Ascending aorta (tissue), 2 donors: ENCODE data around the gene BST2. TPM values are rescaled to one million over a fixed set of nuclear protein-coding genes. Genes with fewer than 3 reads are reported as not detected.
A peak's percentile ranks its signal among the peaks of the same experiment; 100 is the strongest.

Experiments used
- DNase-seq, 2 donors: peaks; one replicate each; pipeline ENCODE4 v3.0.0-alpha.2; 2019; ENCODE audit warnings: low spot score in 2 of 2
- H3K27ac ChIP-seq, 2 donors: fragments of 200-600 bp; sonication (generic); one replicate each; pipeline ENCODE4 v1.5.1; 2016 to 2017; ENCODE audit warnings: mild to moderate bottlenecking in 1 of 2
- H3K27me3 ChIP-seq: fragments of 200-600 bp; sonication (generic); one replicate; pipeline ENCODE4 v1.5.1; 2017
- H3K36me3 ChIP-seq, 2 donors: fragments of 200-600 bp; sonication (generic); one replicate each; pipeline ENCODE4 v1.5.1; 2016
- H3K4me1 ChIP-seq, 2 donors: fragments of 200-600 bp; sonication (generic); one replicate each; pipeline ENCODE4 v1.5.1; 2016 to 2017; ENCODE audit warnings: mild to moderate bottlenecking in 1 of 2
- H3K4me3 ChIP-seq, 2 donors: fragments of 200-600 bp; sonication (generic); one replicate each; pipeline ENCODE4 v1.5.1; 2016 to 2017; ENCODE audit warnings: mild to moderate bottlenecking in 1 of 2
- H3K9me3 ChIP-seq, 2 donors: fragments of 200-600 bp; sonication (generic); one replicate each; pipeline ENCODE4 v1.5.1; 2016
- intact Hi-C: fragments of 100-400 bp; cut with DNase I; formaldehyde crosslinking; loops from one replicate; pipeline ENCODE4 v1.15.1; 2023
- total RNA-seq: library from RNA; depleted of rRNA; stranded (reverse); fragments of >200 nt; gene quantifications from one replicate; pipeline ENCODE4 v1.1.0, GENCODE V29; 2016
- TF ChIP-seq, protein P1 (sequence below), 3 experiments: fragments of 200-600 bp in 2 of 3; fragments of 450-650 bp in 1 of 3; sonication (generic) in 2 of 3; IDR thresholded peaks; one replicate each; pipeline ENCODE4 v1.5.1; 2016 to 2019; ENCODE audit warnings: antibody characterized with exemption in 3 of 3, mild to moderate bottlenecking in 1 of 3, moderate library complexity in 1 of 3

Gene BST2
- total RNA-seq, 1 donor from 2014 or later: 151 TPM

DNA sequence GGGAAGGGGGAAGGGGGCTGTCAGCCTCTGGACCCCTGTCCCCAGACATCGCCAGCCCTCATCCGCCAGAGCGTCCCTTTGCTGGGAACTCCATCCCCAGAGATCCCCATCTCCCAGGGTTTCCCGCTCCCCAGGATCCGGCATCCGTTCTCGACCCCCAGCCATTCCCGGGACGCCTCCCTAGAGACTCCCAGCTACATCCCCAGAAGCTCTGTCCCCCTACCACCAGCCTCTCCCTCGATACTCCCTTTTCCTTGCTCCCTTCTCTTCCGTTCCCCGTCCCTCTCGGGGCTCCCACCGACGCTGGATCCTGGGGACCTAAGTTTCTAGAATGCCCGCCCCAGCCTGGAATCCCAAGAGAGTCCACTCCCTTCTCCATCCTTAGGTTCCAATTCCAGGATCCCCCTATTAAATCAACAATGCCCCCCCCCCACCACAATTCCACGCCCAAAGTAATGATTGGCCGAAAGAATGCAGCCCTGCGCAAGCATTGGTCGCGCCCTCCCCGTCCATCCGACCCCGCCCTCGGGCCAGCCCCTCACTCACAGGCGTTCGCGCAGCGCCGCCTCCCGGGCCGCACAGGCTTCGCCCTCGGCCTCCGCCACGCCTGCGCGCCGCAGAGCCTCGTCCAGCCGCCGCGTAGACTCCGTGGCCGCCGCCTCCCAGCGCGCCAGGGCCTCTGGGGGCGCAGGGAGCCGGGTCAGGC is 14.6 kb downstream of the BST2 start:
- H3K4me1 ChIP-seq: peaks cover 4 to 6% of the 10 kb centered on the region in 2 donors
- H3K4me3 ChIP-seq: peak overlapping the region; percentile 45 to 71
- peak; percentile 67 to 96 for DNase-seq
- TF ChIP-seq, protein P1, sequence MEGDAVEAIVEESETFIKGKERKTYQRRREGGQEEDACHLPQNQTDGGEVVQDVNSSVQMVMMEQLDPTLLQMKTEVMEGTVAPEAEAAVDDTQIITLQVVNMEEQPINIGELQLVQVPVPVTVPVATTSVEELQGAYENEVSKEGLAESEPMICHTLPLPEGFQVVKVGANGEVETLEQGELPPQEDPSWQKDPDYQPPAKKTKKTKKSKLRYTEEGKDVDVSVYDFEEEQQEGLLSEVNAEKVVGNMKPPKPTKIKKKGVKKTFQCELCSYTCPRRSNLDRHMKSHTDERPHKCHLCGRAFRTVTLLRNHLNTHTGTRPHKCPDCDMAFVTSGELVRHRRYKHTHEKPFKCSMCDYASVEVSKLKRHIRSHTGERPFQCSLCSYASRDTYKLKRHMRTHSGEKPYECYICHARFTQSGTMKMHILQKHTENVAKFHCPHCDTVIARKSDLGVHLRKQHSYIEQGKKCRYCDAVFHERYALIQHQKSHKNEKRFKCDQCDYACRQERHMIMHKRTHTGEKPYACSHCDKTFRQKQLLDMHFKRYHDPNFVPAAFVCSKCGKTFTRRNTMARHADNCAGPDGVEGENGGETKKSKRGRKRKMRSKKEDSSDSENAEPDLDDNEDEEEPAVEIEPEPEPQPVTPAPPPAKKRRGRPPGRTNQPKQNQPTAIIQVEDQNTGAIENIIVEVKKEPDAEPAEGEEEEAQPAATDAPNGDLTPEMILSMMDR (IDR thresholded peaks at IDR 0.05): peak; percentile 68 to 96 (median 80)
- no peaks in the 10 kb centered on the region for H3K27me3 ChIP-seq
- intact Hi-C loops: loop anchor here (1.0 to 2.0 kb wide), 5 partner anchors 28 to 98 kb away; partner anchors contain the start of gene GTPBP3
- no peaks in the 10 kb centered on the region for H3K36me3 ChIP-seq
- H3K27ac ChIP-seq: peak overlapping the region in 1 of 2 donors; percentile 32
- H3K9me3 ChIP-seq: peaks cover 0 to 3% of the 10 kb centered on the region in 2 donors

DNA sequence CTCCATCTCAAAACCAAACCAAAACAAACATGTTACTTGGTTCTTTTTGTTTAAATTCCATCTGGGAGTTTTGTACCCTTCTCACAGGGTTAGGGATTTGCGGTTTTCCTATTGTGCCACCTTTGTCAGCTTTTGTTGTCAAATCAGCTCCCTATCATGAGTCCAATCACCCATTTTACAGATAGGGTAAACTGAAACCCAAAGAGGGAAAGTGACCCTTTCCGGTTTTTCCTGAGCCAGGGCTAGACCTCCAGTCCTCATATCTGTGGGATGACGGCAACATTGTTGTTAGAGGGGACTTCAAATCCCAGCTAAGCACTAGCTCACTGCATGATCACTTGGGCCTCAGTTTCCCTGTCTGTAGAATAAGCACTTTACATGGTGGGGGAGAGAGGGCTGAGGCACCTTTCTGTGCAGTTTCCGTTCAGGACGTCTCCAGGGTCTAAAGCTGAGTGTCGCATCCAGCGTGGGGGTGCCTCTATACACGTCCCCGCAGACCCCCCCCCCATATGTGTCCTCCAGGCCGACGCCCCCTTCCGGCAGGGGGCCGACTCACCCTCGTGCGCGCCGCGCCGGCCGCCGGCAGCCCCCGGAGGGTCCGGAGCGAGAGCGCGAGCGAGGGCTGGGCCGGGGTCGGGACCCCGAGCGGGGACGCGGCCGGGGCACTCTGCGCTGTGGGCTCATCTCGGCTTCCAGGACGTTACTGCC is 15.3 kb downstream of the BST2 start:
- TF ChIP-seq, protein P1 (IDR thresholded peaks at IDR 0.05): peak in 2 of 3 experiments; percentile 3 to 11
- Histone ChIP-seq H3K36me3 (no peaks in the 10 kb centered on the region), H3K4me3 (peak overlapping the region; percentile 45 to 71), H3K27me3 (no peaks in the 10 kb centered on the region), H3K27ac (peak overlapping the region in 1 of 2 donors; percentile 32), H3K9me3 (peaks cover 0 to 3% of the 10 kb centered on the region in 2 donors), H3K4me1 (peaks cover 4 to 6% of the 10 kb centered on the region in 2 donors)
- DNase-seq: no peak
- intact Hi-C loops: loop anchor here (2.0 kb wide), 3 partner anchors 53 to 97 kb away; partner anchors contain the start of gene GTPBP3

DNA sequence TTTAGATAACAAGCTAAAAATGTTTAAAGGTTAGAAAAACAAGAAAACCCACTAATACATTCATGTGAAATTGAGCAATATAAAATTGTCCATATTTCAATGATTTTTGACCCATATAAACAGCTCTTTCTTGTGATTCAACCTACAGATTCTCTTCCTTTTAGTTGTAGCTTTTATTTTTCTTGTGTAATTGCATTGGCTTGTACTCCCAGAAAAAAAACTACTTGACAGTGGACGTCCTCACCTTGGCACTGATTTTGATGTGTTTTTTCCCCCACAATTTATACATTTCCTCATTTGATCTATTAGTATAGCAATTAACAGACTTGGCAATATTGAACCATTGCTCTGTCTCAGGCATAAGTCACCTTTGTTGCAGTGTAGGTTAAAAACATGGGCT is 16.1 kb downstream of the BST2 start:
- no peak overlapping the region for H3K27ac ChIP-seq
- H3K4me3 ChIP-seq: no peak overlapping the region
- TF ChIP-seq, protein P1 (IDR thresholded peaks at IDR 0.05): no peak
- no peaks in the 10 kb centered on the region for H3K27me3 ChIP-seq
- intact Hi-C loops: no loop called here
- no peak for DNase-seq
- H3K36me3 ChIP-seq: no peaks in the 10 kb centered on the region
- H3K4me1 ChIP-seq: peaks cover 4 to 6% of the 10 kb centered on the region in 2 donors
- H3K9me3 ChIP-seq: peaks cover 0 to 3% of the 10 kb centered on the region in 2 donors

DNA sequence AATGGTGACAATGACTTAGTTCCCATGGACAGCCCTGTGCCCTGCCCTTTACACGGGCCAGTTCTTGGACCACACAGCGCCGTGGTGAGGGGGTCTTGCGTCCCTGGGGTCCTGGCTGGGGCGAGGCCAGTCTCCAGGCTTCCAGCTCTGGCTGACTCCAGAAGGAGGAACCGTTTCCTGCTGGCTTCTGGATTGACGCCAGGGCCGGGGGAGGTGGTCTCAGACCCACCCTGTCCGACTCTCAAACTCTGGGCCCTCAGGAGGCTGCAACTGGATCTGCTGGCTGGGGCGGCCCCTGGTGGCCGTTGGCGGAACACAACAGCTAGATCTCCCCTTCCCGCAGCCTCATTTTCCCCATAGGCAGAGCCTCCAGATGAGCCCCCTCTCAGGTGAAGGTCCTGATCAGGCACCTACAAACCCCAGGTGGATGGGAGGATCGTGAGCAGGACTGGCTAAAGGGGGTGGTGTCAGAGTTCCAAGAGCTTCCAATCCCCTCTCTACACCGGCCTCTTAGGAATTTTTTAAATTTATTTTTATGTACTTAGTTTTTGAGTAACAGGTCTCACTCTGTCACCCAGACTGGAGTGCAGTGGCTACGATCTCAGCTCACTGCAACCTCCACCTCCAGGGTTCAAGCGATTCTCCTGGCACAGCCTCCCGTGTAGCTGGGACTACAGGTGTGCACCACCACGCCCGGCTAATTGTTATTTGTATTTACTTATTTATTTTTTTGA is 19.4 kb downstream of the BST2 start:
- Histone ChIP-seq H3K27ac (no peak overlapping the region), H3K9me3 (peaks cover 0 to 3% of the 10 kb centered on the region in 2 donors), H3K4me1 (peaks cover 2 to 13% of the 10 kb centered on the region in 2 donors), H3K36me3 (no peaks in the 10 kb centered on the region), H3K27me3 (no peaks in the 10 kb centered on the region), H3K4me3 (no peak overlapping the region)
- intact Hi-C loops: loop anchor here (1.0 kb wide), 1 partner anchor 40 kb away; no protein-coding TSS in a partner anchor
- TF ChIP-seq, protein P1 (IDR thresholded peaks at IDR 0.05): peak; percentile 93 to 95 (median 95)
- DNase-seq: peak in 1 of 2 donors; percentile 79

DNA sequence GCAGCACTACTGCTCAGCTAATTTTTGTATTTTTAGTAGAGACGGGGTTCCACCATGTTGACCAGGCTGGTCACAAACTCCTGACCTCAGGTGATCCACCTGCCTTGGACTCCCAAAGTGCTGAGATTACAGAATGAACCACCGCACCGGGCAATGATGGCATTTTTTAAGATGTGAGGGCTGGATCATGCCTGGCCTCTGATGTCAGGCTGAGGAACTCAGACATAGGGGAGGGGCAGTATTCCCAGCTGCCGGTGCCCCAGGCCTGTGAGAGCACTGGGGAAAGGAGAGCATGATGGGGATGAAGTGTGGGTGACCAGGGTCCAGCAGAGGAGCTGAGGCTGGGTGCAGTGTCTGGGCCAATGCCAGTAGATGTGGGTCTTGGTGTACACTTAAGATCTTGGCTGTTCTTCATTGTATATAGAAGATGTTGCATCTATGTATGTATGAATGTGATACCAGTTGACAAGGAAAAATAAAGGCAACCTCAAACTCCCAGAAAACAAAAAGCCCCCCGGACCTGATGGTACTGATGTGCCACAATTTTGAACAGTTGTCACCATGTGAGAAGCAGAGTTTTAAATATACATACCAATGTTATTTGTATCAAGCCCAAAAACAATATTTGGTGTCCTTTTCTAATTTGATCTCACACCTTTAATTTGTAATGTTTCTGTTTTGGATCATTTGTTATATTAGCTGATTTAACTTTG is 24.8 kb downstream of the BST2 start:
- no peaks in the 10 kb centered on the region for H3K27me3 ChIP-seq
- H3K4me3 ChIP-seq: no peak overlapping the region
- no peaks in the 10 kb centered on the region for H3K36me3 ChIP-seq
- no peak for DNase-seq
- peaks cover 2 to 13% of the 10 kb centered on the region in 2 donors for H3K4me1 ChIP-seq
- no peak overlapping the region for H3K27ac ChIP-seq
- H3K9me3 ChIP-seq: no peaks in the 10 kb centered on the region
- intact Hi-C loops: no loop called here
- TF ChIP-seq, protein P1 (IDR thresholded peaks at IDR 0.05): no peak
